ENCODE data around the gene ASCL1.

The ASCL1 gene

DNA sequence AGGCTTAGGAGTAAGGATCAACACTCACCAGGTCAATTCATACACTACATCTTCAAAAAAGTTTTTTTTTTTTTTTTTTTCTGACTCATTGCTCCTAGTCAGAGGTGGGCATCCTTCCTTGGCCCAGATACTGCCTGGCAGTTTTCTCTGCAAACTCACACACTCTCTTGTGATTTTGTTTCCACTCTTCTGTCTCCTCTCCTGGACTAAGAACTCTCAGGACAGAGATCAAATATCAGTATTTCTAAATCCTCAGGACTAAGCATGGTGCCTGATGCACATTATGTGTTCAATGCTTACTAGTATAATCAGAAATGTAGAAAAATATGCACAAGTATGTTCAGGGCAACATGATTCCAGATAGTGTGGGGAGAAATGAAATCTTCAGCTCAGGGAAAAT is 30.3 kb upstream of the ASCL1 start:
- Histone ChIP-seq H3K27me3 (ENCODE audit: insufficient read depth, low read length) (no peaks in the 10 kb centered on the region), H3K4me3 (ENCODE audit: low read length) (no peak overlapping the region), H2AFZ (ENCODE audit: low read depth, low read length) (no peak overlapping the region), H3K36me3 (ENCODE audit: insufficient read depth, low read length) (no peaks in the 10 kb centered on the region), H3K4me1 (ENCODE audit: insufficient read depth, low read length) (no peaks in the 10 kb centered on the region), H3K9me3 (ENCODE audit: low read length) (no peaks in the 10 kb centered on the region)

DNA sequence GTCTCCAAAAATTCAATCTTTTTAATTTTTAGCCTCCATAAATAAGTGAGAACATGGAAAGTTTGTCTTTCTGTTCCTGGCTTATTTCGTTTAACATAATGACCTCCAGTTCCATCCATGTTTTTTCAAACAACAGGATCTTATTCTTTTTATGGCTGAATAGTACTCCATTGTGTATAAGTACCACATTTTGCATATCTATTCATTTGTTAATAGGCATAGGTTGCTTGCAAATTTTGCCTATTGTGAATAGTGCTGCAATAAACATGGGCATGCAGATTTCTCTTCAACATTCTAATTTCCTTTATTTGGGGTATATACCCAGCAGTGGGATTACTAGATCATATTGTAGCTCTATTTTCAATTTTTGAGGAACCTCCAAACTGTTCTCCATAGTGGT is 24.3 kb upstream of the ASCL1 start:
- H3K4me3 ChIP-seq (ENCODE audit: low read length) = no peak overlapping the region
- H3K4me1 ChIP-seq (ENCODE audit: insufficient read depth, low read length) = no peaks in the 10 kb centered on the region
- no peaks in the 10 kb centered on the region for H3K9me3 ChIP-seq (ENCODE audit: low read length)
- H3K27me3 ChIP-seq (ENCODE audit: insufficient read depth, low read length) = no peaks in the 10 kb centered on the region
- H3K36me3 ChIP-seq (ENCODE audit: insufficient read depth, low read length) = no peaks in the 10 kb centered on the region
- H2AFZ ChIP-seq (ENCODE audit: low read depth, low read length) = no peak overlapping the region

DNA sequence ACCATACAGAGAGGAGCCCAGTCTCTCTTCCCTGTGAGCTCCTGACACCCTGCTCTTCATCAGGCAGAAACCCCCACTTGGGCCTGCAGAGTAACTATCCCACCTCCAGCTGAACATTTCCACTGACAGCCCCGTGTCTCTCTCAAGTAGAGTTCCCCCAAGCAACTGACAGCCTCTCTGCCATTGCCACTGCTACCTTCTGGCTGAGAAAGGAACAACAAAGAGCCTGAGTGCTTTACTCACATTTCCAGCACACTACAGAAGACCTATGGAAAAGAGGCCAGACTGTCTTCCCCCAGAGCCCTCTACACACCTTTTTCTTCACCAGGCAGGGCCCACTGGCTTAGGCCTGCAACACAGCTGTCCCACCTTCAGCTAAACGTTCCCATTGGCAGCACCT is 18.4 kb upstream of the ASCL1 start:
- H3K4me1 ChIP-seq (ENCODE audit: insufficient read depth, low read length) = no peaks in the 10 kb centered on the region
- no peaks in the 10 kb centered on the region for H3K9me3 ChIP-seq (ENCODE audit: low read length)

DNA sequence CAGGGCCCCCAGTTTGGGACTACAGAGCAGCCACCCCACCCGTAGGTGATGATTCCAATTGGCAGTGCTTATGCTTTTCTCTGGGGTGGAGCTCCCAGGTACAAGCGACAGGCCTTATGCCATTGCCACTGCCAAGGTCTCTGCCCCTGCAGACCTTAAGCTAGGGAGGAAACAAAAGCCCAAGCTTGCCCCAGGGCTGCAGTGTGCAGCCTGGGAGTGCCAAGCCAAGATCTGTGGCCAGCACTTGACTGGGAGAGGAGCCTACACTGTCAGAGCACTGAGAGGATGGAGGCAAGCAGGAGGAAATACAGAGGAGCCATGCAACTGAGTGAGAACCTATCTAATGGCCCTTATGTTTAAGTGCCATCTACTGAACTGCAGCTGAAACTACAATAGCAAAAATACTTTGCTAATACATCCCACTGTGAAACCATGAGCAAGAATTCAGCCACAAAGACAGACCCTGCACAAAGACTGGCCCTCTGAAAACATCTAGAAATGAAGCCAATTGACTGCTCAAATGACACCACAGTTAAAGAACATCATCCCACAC is 17.7 kb upstream of the ASCL1 start:
- H3K27me3 ChIP-seq (ENCODE audit: insufficient read depth, low read length) = no peaks in the 10 kb centered on the region

More for the DNA sequence above, 18.4 kb upstream of the ASCL1 start:
- H3K27me3 ChIP-seq (ENCODE audit: insufficient read depth, low read length) = no peaks in the 10 kb centered on the region
- no peak overlapping the region for H2AFZ ChIP-seq (ENCODE audit: low read depth, low read length)
- no peak overlapping the region for H3K4me3 ChIP-seq (ENCODE audit: low read length)
- H3K36me3 ChIP-seq (ENCODE audit: insufficient read depth, low read length) = no peaks in the 10 kb centered on the region

DNA sequence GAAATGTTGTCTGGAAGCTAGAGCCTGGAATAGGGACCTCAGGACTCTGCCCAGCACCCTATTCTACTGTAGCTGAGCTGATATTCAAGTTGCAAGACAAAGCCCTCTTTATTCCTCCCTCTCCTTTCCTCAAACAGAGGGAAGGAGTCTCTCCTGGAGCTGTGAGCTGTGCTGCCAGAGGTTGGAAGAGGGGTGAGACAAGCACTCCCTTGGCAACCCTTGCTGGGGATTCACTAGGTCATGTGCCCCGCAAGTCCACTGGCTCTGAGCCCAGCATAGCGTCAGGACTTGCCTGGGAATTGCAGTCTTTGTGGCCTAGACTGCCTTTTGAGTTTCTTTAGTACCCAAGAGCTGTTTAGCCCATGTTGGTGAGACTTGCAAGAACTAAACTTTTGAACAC is 11.4 kb upstream of the ASCL1 start:
- Histone ChIP-seq H3K36me3 (ENCODE audit: insufficient read depth, low read length) (no peaks in the 10 kb centered on the region), H3K4me3 (ENCODE audit: low read length) (no peak overlapping the region), H3K4me1 (ENCODE audit: insufficient read depth, low read length) (no peaks in the 10 kb centered on the region), H2AFZ (ENCODE audit: low read depth, low read length) (no peak overlapping the region), H3K9me3 (ENCODE audit: low read length) (no peaks in the 10 kb centered on the region), H3K27me3 (ENCODE audit: insufficient read depth, low read length) (peaks cover 10% of the 10 kb centered on the region)

More for the DNA sequence above, 17.7 kb upstream of the ASCL1 start:
- Histone ChIP-seq H3K4me1 (ENCODE audit: insufficient read depth, low read length) (no peaks in the 10 kb centered on the region), H2AFZ (ENCODE audit: low read depth, low read length) (no peak overlapping the region), H3K4me3 (ENCODE audit: low read length) (no peak overlapping the region), H3K9me3 (ENCODE audit: low read length) (no peaks in the 10 kb centered on the region), H3K36me3 (ENCODE audit: insufficient read depth, low read length) (no peaks in the 10 kb centered on the region)

DNA sequence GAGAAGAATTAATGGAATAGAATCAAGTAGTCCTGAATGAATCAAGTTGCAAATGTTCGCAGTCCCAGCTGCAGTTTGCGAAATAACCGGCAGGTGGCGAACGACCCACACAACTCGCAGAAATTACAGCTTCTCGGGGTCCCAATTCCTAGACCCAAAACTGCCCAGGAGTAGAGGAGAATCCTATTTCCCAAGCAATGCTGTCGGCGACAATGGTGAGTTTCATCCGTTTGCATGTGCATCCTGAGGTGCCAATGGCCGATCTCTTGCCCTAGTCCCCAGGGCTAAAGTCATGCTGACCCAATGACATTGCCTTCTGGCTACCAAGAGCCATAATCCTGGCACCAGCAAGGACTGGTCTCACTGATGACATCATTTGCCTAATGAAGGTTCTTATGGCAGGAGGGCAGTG is 8.5 kb upstream of the ASCL1 start:
- Histone ChIP-seq H3K36me3 (ENCODE audit: insufficient read depth, low read length) (no peaks in the 10 kb centered on the region), H2AFZ (ENCODE audit: low read depth, low read length) (no peak overlapping the region), H3K27me3 (ENCODE audit: insufficient read depth, low read length) (peaks cover 26% of the 10 kb centered on the region)

DNA sequence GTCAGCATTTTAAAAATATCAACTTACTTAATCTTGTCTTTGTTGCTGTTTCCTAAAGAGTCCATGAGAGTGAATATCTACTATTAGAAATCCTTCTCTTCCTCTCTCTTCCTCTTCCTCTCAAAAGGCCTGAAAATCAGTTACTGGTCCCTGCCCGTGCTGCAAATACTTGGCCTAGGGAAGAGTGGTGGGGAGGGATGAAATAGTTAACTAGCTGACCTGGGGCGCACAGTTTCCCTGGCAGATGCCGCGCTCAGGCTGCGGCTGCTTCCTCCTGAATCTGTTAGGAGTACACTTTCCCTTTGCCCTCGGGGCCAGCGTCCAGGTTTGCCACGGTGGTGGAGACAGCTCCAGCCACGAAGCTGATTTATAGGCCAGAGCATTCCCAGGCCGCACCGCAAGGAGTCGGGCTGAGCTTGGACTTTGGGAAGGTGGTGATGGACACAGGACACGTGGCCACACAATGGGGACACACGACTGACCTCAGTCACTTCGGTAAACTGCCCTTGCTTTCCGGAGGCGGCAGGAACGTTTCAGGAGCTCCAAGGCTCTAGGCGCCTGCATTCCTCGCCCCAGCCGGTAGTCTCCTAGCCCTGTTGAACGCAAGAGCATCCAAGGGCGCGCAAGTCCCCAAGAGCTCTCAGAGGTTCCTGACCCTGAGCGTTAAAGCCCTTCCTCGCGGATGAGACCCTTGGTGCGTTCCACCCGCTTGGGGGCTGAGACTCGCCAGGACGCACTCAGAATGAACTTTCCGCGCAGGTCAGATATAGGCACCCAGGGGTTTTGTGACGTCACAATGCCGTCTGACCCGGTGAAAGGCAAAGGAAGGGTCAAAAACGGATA is 7.1 kb upstream of the ASCL1 start:
- Histone ChIP-seq H3K4me1 (ENCODE audit: insufficient read depth, low read length) (no peaks in the 10 kb centered on the region), H2AFZ (ENCODE audit: low read depth, low read length) (no peak overlapping the region), H3K36me3 (ENCODE audit: insufficient read depth, low read length) (no peaks in the 10 kb centered on the region), H3K4me3 (ENCODE audit: low read length) (no peak overlapping the region), H3K27me3 (ENCODE audit: insufficient read depth, low read length) (peaks cover 35% of the 10 kb centered on the region), H3K9me3 (ENCODE audit: low read length) (no peaks in the 10 kb centered on the region)

More for the DNA sequence above, 8.5 kb upstream of the ASCL1 start:
- H3K4me3 ChIP-seq (ENCODE audit: low read length) = no peak overlapping the region
- no peaks in the 10 kb centered on the region for H3K9me3 ChIP-seq (ENCODE audit: low read length)
- no peaks in the 10 kb centered on the region for H3K4me1 ChIP-seq (ENCODE audit: insufficient read depth, low read length)

DNA sequence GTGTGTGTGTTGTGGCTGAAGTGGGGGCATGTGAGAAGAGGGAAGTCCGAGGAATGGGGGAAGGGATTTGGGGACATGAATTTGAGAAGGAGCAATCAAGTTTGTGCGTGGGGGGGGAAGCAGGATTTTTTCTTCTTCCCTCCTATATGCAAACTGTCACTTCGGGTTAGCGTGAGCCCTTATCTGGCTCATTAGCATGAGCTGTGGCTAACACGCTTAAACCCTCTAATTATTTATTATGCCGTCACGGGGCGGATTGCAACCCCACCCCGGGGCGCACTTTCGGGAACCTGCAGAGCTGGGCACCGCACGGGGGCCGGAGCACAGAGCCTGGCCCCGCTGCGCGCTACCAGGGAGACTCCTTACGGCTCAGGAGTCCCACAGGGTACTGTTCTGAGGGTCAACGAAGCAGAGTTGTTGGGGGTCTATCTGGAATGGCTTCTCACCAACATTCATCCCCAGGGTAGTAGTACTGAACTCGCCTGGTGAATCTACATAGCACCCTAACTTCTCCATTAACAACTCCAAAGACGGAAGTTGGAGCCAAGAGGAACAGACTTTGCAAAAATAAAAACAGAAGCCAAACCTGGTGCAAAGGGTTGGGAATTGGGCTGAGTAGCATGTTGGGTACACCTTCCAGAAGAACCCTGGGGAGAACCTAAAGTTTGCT is 6.4 kb upstream of the ASCL1 start:
- no peak overlapping the region for H2AFZ ChIP-seq (ENCODE audit: low read depth, low read length)
- H3K9me3 ChIP-seq (ENCODE audit: low read length) = no peaks in the 10 kb centered on the region
- H3K4me3 ChIP-seq (ENCODE audit: low read length) = no peak overlapping the region
- H3K36me3 ChIP-seq (ENCODE audit: insufficient read depth, low read length) = no peaks in the 10 kb centered on the region
- no peaks in the 10 kb centered on the region for H3K4me1 ChIP-seq (ENCODE audit: insufficient read depth, low read length)
- peaks cover 43% of the 10 kb centered on the region for H3K27me3 ChIP-seq (ENCODE audit: insufficient read depth, low read length)

DNA sequence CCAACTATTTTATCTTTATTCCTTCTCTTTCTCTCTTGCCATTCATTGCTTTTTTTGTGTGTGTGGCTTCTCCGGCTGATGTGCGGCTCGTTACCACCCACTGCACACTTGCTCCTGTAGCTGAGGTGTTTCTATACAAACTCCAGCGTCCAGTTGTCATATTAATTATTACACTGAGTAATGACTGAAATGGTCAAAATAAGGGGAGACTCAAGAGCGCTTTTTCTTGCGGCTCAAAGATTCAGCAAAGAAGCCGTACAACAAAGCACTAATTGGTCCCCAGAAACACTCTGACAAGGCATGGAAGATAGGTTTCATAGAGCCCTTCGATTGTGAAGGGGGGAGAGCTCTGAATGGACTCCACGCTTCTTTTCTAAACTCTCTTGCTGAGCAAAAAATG is 5.6 kb upstream of the ASCL1 start:
- H3K9me3 ChIP-seq (ENCODE audit: low read length) = no peaks in the 10 kb centered on the region
- H3K4me1 ChIP-seq (ENCODE audit: insufficient read depth, low read length) = peaks cover 2% of the 10 kb centered on the region
- no peak overlapping the region for H3K4me3 ChIP-seq (ENCODE audit: low read length)

DNA sequence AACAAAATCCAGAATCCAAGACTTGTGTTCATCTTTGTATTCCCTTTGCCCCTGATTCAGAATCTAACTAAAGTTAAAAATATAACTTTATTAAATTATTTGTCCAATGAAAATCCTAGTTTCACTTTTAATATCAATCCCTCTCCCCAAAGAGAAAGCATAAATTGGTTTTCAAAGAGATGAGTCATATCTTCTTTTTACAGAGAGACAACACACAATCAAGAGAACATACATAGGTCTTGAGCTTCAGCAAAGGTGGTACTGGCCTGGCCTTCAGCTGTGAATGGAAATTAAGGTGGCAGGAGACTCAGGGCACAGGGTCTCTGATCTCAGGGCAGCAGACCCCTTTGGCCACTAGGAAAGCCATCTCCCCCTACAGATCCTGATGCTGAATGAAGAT is 4.3 kb upstream of the ASCL1 start:
- H3K27me3 ChIP-seq (ENCODE audit: insufficient read depth, low read length) = peaks cover 51% of the 10 kb centered on the region
- H3K4me3 ChIP-seq (ENCODE audit: low read length) = no peak overlapping the region
- H3K4me1 ChIP-seq (ENCODE audit: insufficient read depth, low read length) = peaks cover 10% of the 10 kb centered on the region
- H3K36me3 ChIP-seq (ENCODE audit: insufficient read depth, low read length) = no peaks in the 10 kb centered on the region
- H3K9me3 ChIP-seq (ENCODE audit: low read length) = no peaks in the 10 kb centered on the region
- no peak overlapping the region for H2AFZ ChIP-seq (ENCODE audit: low read depth, low read length)

More for the DNA sequence above, 5.6 kb upstream of the ASCL1 start:
- Histone ChIP-seq H2AFZ (ENCODE audit: low read depth, low read length) (no peak overlapping the region), H3K36me3 (ENCODE audit: insufficient read depth, low read length) (no peaks in the 10 kb centered on the region), H3K27me3 (ENCODE audit: insufficient read depth, low read length) (peaks cover 49% of the 10 kb centered on the region)

DNA sequence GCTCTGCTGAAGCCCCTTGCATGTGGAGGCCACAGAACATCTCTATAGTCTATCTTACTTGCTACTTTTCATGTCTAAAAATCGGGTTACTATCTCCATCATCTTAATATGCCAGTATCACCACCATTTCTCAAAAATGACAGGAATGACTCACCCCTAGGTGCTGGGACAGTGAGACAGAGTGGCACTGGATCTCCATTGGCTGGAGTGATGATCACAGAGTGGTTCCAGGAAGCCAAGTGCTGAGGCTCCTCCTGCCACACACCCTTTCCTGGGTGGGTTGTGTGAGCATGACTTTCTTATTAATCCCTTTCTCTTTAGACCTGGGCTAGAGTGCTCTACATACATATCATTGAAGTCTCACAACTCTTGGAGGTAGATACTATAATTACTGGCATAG is 3.3 kb upstream of the ASCL1 start:
- Histone ChIP-seq H3K36me3 (ENCODE audit: insufficient read depth, low read length) (no peaks in the 10 kb centered on the region), H3K4me1 (ENCODE audit: insufficient read depth, low read length) (peaks cover 15% of the 10 kb centered on the region), H3K9me3 (ENCODE audit: low read length) (no peaks in the 10 kb centered on the region), H2AFZ (ENCODE audit: low read depth, low read length) (no peak overlapping the region), H3K27me3 (ENCODE audit: insufficient read depth, low read length) (peaks cover 59% of the 10 kb centered on the region), H3K4me3 (ENCODE audit: low read length) (no peak overlapping the region)

DNA sequence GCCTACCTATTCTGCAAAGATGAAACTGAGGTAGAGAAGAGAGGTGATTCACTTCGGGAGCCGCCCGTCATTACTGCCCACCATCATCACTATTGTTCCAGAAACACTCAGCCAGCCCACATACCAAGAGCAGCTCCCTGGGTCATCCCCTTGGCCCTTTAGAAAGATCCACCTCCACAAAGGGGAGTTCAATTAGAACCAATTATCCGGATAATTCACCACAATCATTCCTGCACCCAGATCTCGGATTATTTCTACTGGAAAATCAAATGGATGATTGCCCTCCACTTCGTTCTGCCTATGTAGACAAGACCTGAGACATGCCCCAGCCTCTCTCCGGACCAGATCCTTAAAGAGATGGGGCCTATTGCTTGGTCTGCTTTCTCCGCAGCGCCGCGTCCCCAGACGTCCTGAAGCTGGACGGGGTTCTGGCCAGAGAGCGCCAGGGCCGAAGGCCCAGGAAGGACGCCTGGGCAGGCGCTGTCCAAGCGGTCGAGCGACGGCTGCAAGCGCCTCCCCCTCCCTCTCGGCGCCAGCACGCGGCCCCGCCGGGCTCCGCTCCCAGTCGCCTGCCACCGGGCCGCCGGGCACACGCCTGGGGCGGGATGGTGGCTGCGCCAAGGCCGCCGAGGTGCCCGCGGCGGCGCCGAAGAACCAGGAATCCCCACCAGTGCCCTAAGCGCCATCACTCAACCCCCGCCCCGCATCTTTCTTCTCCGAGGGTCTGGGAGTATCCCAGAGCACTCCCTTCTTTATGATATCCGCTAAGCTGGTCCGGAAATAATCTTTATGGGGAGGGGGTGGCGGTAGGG is 1.3 kb upstream of the ASCL1 start:
- Histone ChIP-seq H3K27me3 (ENCODE audit: insufficient read depth, low read length) (peaks cover 56% of the 10 kb centered on the region), H3K36me3 (ENCODE audit: insufficient read depth, low read length) (no peaks in the 10 kb centered on the region), H3K4me3 (ENCODE audit: low read length) (no peak overlapping the region), H3K4me1 (ENCODE audit: insufficient read depth, low read length) (peaks cover 19% of the 10 kb centered on the region), H2AFZ (ENCODE audit: low read depth, low read length) (no peak overlapping the region), H3K9me3 (ENCODE audit: low read length) (peaks cover 2% of the 10 kb centered on the region)

Data from neuron (in vitro differentiated cells).